OCI-LY1 (cell line): Measurements from ENCODE around the gene TRAF3IP1.

Source experiments
- EZH2 ChIP-seq: fragments of 200-600 bp; sonication (generic), shearing (Covaris generic); IDR thresholded peaks from 2 replicates; pipeline ENCODE4 v1.8.0; 2017; ENCODE audit warnings: borderline replicate concordance, mixed run types, mild to moderate bottlenecking, antibody characterized with exemption, low read length, moderate library complexity, mixed read lengths
- TF ChIP-seq, protein P1 (sequence below): fragments of 200-600 bp; sonication (generic), shearing (Covaris generic); IDR thresholded peaks from 2 replicates; pipeline ENCODE4 v1.5.1; 2017; ENCODE audit warnings: mild to moderate bottlenecking, antibody characterized with exemption, low read length, moderate library complexity, mixed read lengths

DNA sequence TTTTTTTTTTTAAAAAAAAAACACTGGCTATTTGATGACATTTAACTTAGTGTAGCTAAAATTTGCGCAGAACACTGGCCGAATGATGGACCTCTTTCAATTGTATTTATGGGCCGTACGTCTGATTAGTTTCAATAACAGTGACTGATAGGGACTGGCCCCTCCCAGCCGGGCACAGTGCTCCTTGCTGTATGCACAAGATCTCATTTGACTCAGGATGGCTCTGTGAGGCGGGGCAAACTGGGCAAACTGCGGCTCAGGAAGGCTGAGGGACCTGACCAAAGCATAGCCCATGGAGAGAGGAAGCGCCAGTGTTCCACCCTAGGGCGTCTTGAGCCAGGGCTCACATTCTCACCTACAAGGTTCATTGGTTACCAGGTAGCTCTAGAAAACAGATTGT is 21.2 kb downstream of the TRAF3IP1 start:
- TF ChIP-seq, protein P1, sequence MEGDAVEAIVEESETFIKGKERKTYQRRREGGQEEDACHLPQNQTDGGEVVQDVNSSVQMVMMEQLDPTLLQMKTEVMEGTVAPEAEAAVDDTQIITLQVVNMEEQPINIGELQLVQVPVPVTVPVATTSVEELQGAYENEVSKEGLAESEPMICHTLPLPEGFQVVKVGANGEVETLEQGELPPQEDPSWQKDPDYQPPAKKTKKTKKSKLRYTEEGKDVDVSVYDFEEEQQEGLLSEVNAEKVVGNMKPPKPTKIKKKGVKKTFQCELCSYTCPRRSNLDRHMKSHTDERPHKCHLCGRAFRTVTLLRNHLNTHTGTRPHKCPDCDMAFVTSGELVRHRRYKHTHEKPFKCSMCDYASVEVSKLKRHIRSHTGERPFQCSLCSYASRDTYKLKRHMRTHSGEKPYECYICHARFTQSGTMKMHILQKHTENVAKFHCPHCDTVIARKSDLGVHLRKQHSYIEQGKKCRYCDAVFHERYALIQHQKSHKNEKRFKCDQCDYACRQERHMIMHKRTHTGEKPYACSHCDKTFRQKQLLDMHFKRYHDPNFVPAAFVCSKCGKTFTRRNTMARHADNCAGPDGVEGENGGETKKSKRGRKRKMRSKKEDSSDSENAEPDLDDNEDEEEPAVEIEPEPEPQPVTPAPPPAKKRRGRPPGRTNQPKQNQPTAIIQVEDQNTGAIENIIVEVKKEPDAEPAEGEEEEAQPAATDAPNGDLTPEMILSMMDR: no peak
- no peak for TF ChIP-seq EZH2
